GM12891 (cell line): ENCODE data around the gene RNU1-4.
"Not testable (repeated sequence)": the region's sequence is repeated elsewhere in the genome, so short reads cannot be mapped to it uniquely, and the experiment has no call there.

Source experiments
- POLR2A ChIP-seq: IDR thresholded peaks from 2 replicates; pipeline ENCODE4 v1.6.1; 2011; ENCODE audit warnings: low read depth, low read length, control low read depth
- POLR2AphosphoS5 ChIP-seq: IDR thresholded peaks from 2 replicates; pipeline ENCODE4 v1.6.1; 2011; ENCODE audit warnings: low read depth, low read length, control low read depth
- TAF1 ChIP-seq: IDR thresholded peaks from 2 replicates; pipeline ENCODE4 v1.6.1; 2011; ENCODE audit warnings: low read depth, low read length, control low read depth

DNA sequence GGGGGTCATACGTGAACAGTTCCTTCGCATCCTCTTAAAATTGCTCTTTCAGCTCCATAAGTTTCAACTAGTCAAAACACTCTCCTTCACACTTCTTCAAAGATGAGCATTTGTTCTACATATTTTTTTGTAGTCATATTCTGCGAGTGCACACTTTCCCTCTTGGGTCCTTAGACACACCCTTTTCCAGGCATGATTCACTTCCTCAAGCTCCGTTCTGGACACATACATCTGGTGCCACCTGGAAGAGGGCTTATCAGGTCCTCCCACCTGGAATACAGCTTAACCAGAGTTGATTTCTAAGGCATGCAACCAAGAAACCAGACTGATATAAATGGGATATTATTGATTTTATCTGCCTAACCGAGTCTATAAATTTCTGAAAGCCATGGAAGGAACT is 47.4 kb downstream of the RNU1-4 start:
- not testable (repeated sequence) for TF ChIP-seq POLR2AphosphoS5, TAF1, POLR2A
